Panc1 (cell line): ENCODE results near the gene ENOX1. TPM values are rescaled to one million over a fixed set of nuclear protein-coding genes. Genes with fewer than 3 reads are reported as not detected.

Source experiments
- ATAC-seq: fragments of 200-7000 bp; cut with Tn5 transposase; 2 replicates; pipeline ENCODE4 v1.9.1; 2020; ENCODE audit warnings: mild to moderate bottlenecking, moderate library complexity
- BruUV-seq: library from RNA; stranded (reverse); fragments of 400-500 nt; replicated peaks from 2 replicates; lab custom pipeline; 2021; lab: Mats Ljungman, UMichigan
- CTCF ChIA-PET: fragments of 300-600 bp; sonication (Branson Sonifier 250); formaldehyde crosslinking; loops from one replicate; lab custom pipeline; 2022; ENCODE audit warnings: antibody characterized with exemption; lab: Charles Lee
- POLR2A ChIA-PET: fragments of 300-600 bp; sonication (Branson Sonifier 250); formaldehyde crosslinking; loops from one replicate; lab custom pipeline; 2022; ENCODE audit warnings: antibody characterized with exemption; lab: Charles Lee
- DNase-seq: peaks from one replicate; pipeline ENCODE4 v3.0.0-alpha.2; 2010; ENCODE audit warnings: low read depth, low spot score
- H3K27ac ChIP-seq: 2 replicates; pipeline ENCODE4 v1.5.1; 2011; ENCODE audit warnings: mild to moderate bottlenecking, low read length, inconsistent platforms
- H3K27me3 ChIP-seq: fragments of 200-500 bp; sonication (Bioruptor generic); 2 replicates; pipeline ENCODE4 v1.6.0; 2014; ENCODE audit warnings: low read length, inconsistent platforms; ENCODE audit not compliant: control insufficient read depth, insufficient read depth
- H3K36me3 ChIP-seq: fragments of 200-500 bp; sonication (Bioruptor generic); 2 replicates; pipeline ENCODE4 v1.5.1; 2014; ENCODE audit warnings: inconsistent platforms, mild to moderate bottlenecking, low read length, moderate library complexity; ENCODE audit not compliant: control insufficient read depth, insufficient read depth
- H3K4me1 ChIP-seq: 2 replicates; pipeline ENCODE4 v1.5.1; 2011; ENCODE audit warnings: inconsistent platforms, mild to moderate bottlenecking, low read length, moderate library complexity; ENCODE audit not compliant: control insufficient read depth, insufficient read depth
- H3K4me3 ChIP-seq, 2 experiments: 2 replicates each; pipeline ENCODE4 v1.5.1; 2011 to 2012; ENCODE audit warnings: low read depth in 2 of 2, low read length in 2 of 2, mild to moderate bottlenecking in 2 of 2, inconsistent platforms in 1 of 2, moderate library complexity in 1 of 2
- H3K9me3 ChIP-seq: fragments of 200-500 bp; sonication (Bioruptor generic); 2 replicates; pipeline ENCODE4 v1.5.1; 2014; ENCODE audit warnings: low read depth, mild to moderate bottlenecking, inconsistent platforms, low read length, moderate library complexity; ENCODE audit not compliant: control insufficient read depth, insufficient read depth
- CTCF ChIP-seq: fragments of 450-650 bp; IDR thresholded peaks from 2 replicates; pipeline ENCODE4 v1.5.1; 2017; ENCODE audit warnings: mild to moderate bottlenecking
- POLR2AphosphoS5 ChIP-seq: IDR thresholded peaks from 2 replicates; pipeline ENCODE4 v1.6.1; 2012; ENCODE audit warnings: mild to moderate bottlenecking, low read depth, low read length, moderate library complexity
- REST ChIP-seq, 2 experiments: IDR thresholded peaks; 2 replicates each; pipeline ENCODE4 v1.6.1; 2011 to 2012; ENCODE audit warnings: low read depth in 2 of 2, control low read depth in 1 of 2, low read length in 1 of 2, mild to moderate bottlenecking in 1 of 2, moderate library complexity in 1 of 2; ENCODE audit not compliant: insufficient read depth in 1 of 2
- SIN3A ChIP-seq: IDR thresholded peaks from 2 replicates; pipeline ENCODE4 v1.6.1; 2012; ENCODE audit warnings: low read depth, mild to moderate bottlenecking, low read length, moderate library complexity, borderline replicate concordance; ENCODE audit not compliant: insufficient read depth
- TCF7L2 ChIP-seq: IDR thresholded peaks from 2 replicates; pipeline ENCODE4 v1.6.1; 2011; ENCODE audit warnings: mild to moderate bottlenecking, low read depth, low read length, inconsistent platforms
- in situ Hi-C: cut with HindIII; loops from 2 replicates; pipeline ENCODE4 v1.10.0; 2016; ENCODE audit warnings: low sequenced_read_pairs, low pct_unique_long_range_greater_than_20kb
- intact Hi-C: fragments of 100-400 bp; cut with micrococcal nuclease; formaldehyde crosslinking; loops from one replicate; pipeline ENCODE4 v1.10.0; 2022; ENCODE audit not compliant: unreplicated experiment
- total RNA-seq: library from RNA; stranded (reverse); gene quantifications from one replicate; pipeline ENCODE4 v1.2.1, GENCODE V29; 2021; ENCODE audit not compliant: unreplicated experiment

The ENOX1 gene
- total RNA-seq, 1 experiment from 2014 or later = 0.23 TPM

GRCh38 chr13:43596924-43597598, 189.7 kb downstream of the ENOX1 start:
- POLR2A ChIA-PET = no interaction called here
- H3K27me3 ChIP-seq = no peaks in the 10 kb centered on the region
- no peak for TF ChIP-seq TCF7L2
- TF ChIP-seq CTCF = no peak
- TF ChIP-seq POLR2AphosphoS5 = no peak
- no peak for TF ChIP-seq REST (IDR thresholded peaks at IDR 0.05; ENCODE audit: insufficient read depth in 1 of 2, low read depth in 2 of 2, low read length in 1 of 2)
- no peak for TF ChIP-seq SIN3A
- BruUV-seq = no TSS peak
- in situ Hi-C loops = no loop called here
- CTCF ChIA-PET = no interaction called here
- intact Hi-C loops = no loop called here
- no peaks in the 10 kb centered on the region for H3K4me1 ChIP-seq
- ATAC-seq (no peak), DNase-seq (no peak)
- no peak overlapping the region for H3K4me3 ChIP-seq
- no peaks in the 10 kb centered on the region for H3K36me3 ChIP-seq
- H3K9me3 ChIP-seq = no peaks in the 10 kb centered on the region
- no peak overlapping the region for H3K27ac ChIP-seq

- DNase-seq (no peak), ATAC-seq (no peak)
- ChIA-PET POLR2A (no interaction called here), CTCF (no interaction called here)
- in situ Hi-C loops (no loop called here), intact Hi-C loops (no loop called here)
- H3K4me1 ChIP-seq = no peaks in the 10 kb centered on the region
- no peak overlapping the region for H3K27ac ChIP-seq
- no peak for TF ChIP-seq REST (IDR thresholded peaks at IDR 0.05; ENCODE audit: insufficient read depth in 1 of 2, low read depth in 2 of 2, low read length in 1 of 2)
- no peak for TF ChIP-seq POLR2AphosphoS5
- TF ChIP-seq CTCF = no peak
- TF ChIP-seq SIN3A = no peak
- no peak for TF ChIP-seq TCF7L2
- BruUV-seq = no TSS peak
- H3K9me3 ChIP-seq = no peaks in the 10 kb centered on the region
- no peaks in the 10 kb centered on the region for H3K27me3 ChIP-seq
- H3K4me3 ChIP-seq = no peak overlapping the region
- no peaks in the 10 kb centered on the region for H3K36me3 ChIP-seq
Observed at GRCh38 chr13:43596006-43596405, 190.8 kb downstream of the ENOX1 start.
